GM23338 (cell line): Measurements from ENCODE around the gene EIF4E3. TPM values are rescaled to one million over a fixed set of nuclear protein-coding genes. Genes with fewer than 3 reads are reported as not detected.

Source experiments
- ATAC-seq: fragments of 200-7000 bp; cut with Tn5 transposase; 3 replicates; pipeline ENCODE4 v1.9.1; 2020
- DNase-seq: peaks from one replicate; pipeline ENCODE4 v3.0.0-alpha.2; 2015; ENCODE audit warnings: low spot score
- H2AFZ ChIP-seq: fragments of 200-600 bp; sonication (generic); 2 replicates; pipeline ENCODE4 v1.8.0; 2016; ENCODE audit warnings: antibody characterized with exemption, mild to moderate bottlenecking, moderate library complexity
- H3F3A ChIP-seq: fragments of 200-600 bp; sonication (generic); replicated peaks from 2 replicates; pipeline ENCODE4 v1.8.0; 2017; ENCODE audit warnings: antibody characterized with exemption, mixed run types, low read depth
- H3K27ac ChIP-seq: fragments of 200-600 bp; sonication (generic); 2 replicates; pipeline ENCODE4 v1.6.1; 2016; ENCODE audit warnings: low read depth
- H3K27me3 ChIP-seq: fragments of 200-600 bp; sonication (generic); 2 replicates; pipeline ENCODE4 v1.8.0; 2016; ENCODE audit warnings: mild to moderate bottlenecking, mixed run types, moderate library complexity; ENCODE audit not compliant: insufficient read depth
- H3K36me3 ChIP-seq: fragments of 200-600 bp; sonication (generic); 2 replicates; pipeline ENCODE4 v1.8.0; 2016; ENCODE audit warnings: mild to moderate bottlenecking; ENCODE audit not compliant: insufficient read depth
- H3K4me1 ChIP-seq: fragments of 200-600 bp; sonication (generic); 2 replicates; pipeline ENCODE4 v1.8.0; 2016; ENCODE audit warnings: mild to moderate bottlenecking, moderate library complexity; ENCODE audit not compliant: insufficient read depth
- H3K4me2 ChIP-seq: fragments of 200-600 bp; sonication (generic); 2 replicates; pipeline ENCODE4 v1.7.1; 2017; ENCODE audit warnings: mixed run types
- H3K4me3 ChIP-seq: fragments of 200-600 bp; sonication (generic); 2 replicates; pipeline ENCODE4 v1.6.1; 2016; ENCODE audit warnings: mixed run types
- H3K79me2 ChIP-seq: fragments of 200-600 bp; sonication (generic); replicated peaks from 2 replicates; pipeline ENCODE4 v1.8.0; 2017; ENCODE audit warnings: mild to moderate bottlenecking; ENCODE audit not compliant: insufficient read depth
- H3K9me2 ChIP-seq: fragments of 200-600 bp; sonication (generic); 2 replicates; pipeline ENCODE4 v1.8.0; 2017; ENCODE audit not compliant: insufficient read depth
- H4K20me1 ChIP-seq: fragments of 200-600 bp; sonication (generic); replicated peaks from 2 replicates; pipeline ENCODE4 v1.8.0; 2017; ENCODE audit warnings: mild to moderate bottlenecking; ENCODE audit not compliant: insufficient read depth
- H3K27ac Mint-ChIP-seq: 2 replicates; pipeline ENCODE4 v1.8.0; 2020; ENCODE audit warnings: inconsistent platforms, mild to moderate bottlenecking, moderate library complexity, mixed read lengths
- H3K27me3 Mint-ChIP-seq: 3 replicates; pipeline ENCODE4 v1.8.0; 2022; ENCODE audit warnings: low read depth, mild to moderate bottlenecking, moderate library complexity, mixed read lengths, inconsistent platforms; ENCODE audit not compliant: insufficient read depth, poor library complexity
- H3K36me3 Mint-ChIP-seq: 3 replicates; pipeline ENCODE4 v1.8.0; 2021; ENCODE audit warnings: low read depth, mild to moderate bottlenecking, inconsistent platforms, moderate library complexity, mixed read lengths
- H3K4me1 Mint-ChIP-seq: 3 replicates; pipeline ENCODE4 v1.8.0; 2020; ENCODE audit warnings: mild to moderate bottlenecking, inconsistent platforms, mixed read lengths
- H3K4me3 Mint-ChIP-seq: 3 replicates; pipeline ENCODE4 v1.8.0; 2021; ENCODE audit warnings: moderate library complexity, mild to moderate bottlenecking, inconsistent platforms, mixed read lengths
- H3K9me3 Mint-ChIP-seq: 3 replicates; pipeline ENCODE4 v1.8.0; 2020; ENCODE audit warnings: moderate library complexity, mild to moderate bottlenecking, inconsistent platforms, mixed read lengths
- ETS1 ChIP-seq: IDR thresholded peaks from 2 replicates; pipeline ENCODE4 v1.6.1; 2016; ENCODE audit warnings: antibody characterized with exemption
- EZH2 ChIP-seq: fragments of 200-600 bp; sonication (generic); IDR thresholded peaks from one replicate; pipeline ENCODE4 v1.8.0; 2017; ENCODE audit warnings: antibody characterized with exemption, mild to moderate bottlenecking, low read depth; ENCODE audit not compliant: unreplicated experiment
- EZH2phosphoT487 ChIP-seq: fragments of 200-600 bp; sonication (generic); IDR thresholded peaks from one replicate; pipeline ENCODE4 v1.8.1; 2018; ENCODE audit warnings: antibody characterized with exemption; ENCODE audit not compliant: unreplicated experiment
- NANOG ChIP-seq: IDR thresholded peaks from 2 replicates; pipeline ENCODE4 v1.6.1; 2016; ENCODE audit warnings: antibody characterized with exemption, borderline replicate concordance
- REST ChIP-seq: IDR thresholded peaks from one replicate; pipeline ENCODE4 v1.6.1; 2018; ENCODE audit warnings: antibody characterized with exemption; ENCODE audit not compliant: unreplicated experiment
- STAT1 ChIP-seq: IDR thresholded peaks from one replicate; pipeline ENCODE4 v1.6.1; 2016; ENCODE audit warnings: antibody characterized with exemption; ENCODE audit not compliant: unreplicated experiment
- ZNF114 ChIP-seq: fragments of 250-450 bp; sonication (Bioruptor Pico); IDR thresholded peaks from 2 replicates; pipeline ENCODE4 v1.5.0; 2020; ENCODE audit warnings: mild to moderate bottlenecking, moderate library complexity
- ZNF462 ChIP-seq: fragments of 250-450 bp; sonication (Bioruptor Pico); IDR thresholded peaks from 2 replicates; pipeline ENCODE4 v1.5.0; 2020; ENCODE audit warnings: mild to moderate bottlenecking, moderate library complexity
- polyA plus RNA-seq: library from polyadenylated mRNA; unstranded; fragments of >200 nt; fragmentation: Nextera tagmentation; extraction: Ambion mirVana; gene quantifications from 2 replicates; pipeline ENCODE4 v1.2.1, GENCODE V29; 2016
- total RNA-seq: library from RNA; depleted of rRNA; stranded (reverse); fragments of >200 nt; shearing (Covaris generic); gene quantifications from 2 replicates; pipeline ENCODE4 v1.2.3, GENCODE V29; 2014

EIF4E3 gene
- total and polyA plus RNA-seq, 2 experiments from 2014 or later = 6.0 to 9.7 TPM

GRCh38 chr3:71640331-71640983 lies 84.7 kb downstream of the EIF4E3 start:
- no peak for DNase-seq
- Histone ChIP-seq H3K9me2 (peaks cover 7% of the 10 kb centered on the region; the same call in 1 of the 2 replicates), H3K4me2 (no peak overlapping the region), H3K27me3 (no peaks in the 10 kb centered on the region), H2AFZ (no peak overlapping the region), H3F3A (no peaks in the 10 kb centered on the region), H3K79me2 (no peaks in the 10 kb centered on the region), H3K4me3 (no peak overlapping the region), H3K4me1 (peaks cover 10% of the 10 kb centered on the region; the same call in 1 of the 2 replicates), H3K36me3 (no peaks in the 10 kb centered on the region; the same call in 1 of the 2 replicates), H4K20me1 (no peaks in the 10 kb centered on the region), H3K27ac (no peak overlapping the region)
- ATAC-seq = no peak
- Mint-ChIP-seq H3K27me3 (peaks cover 2% of the 10 kb centered on the region), H3K4me3 (no peak overlapping the region), H3K36me3 (no peaks in the 10 kb centered on the region), H3K27ac (0 out of 2 replicates have a peak overlapping the region, but pooled peaks have one; percentile 27), H3K9me3 (no peaks in the 10 kb centered on the region; the same call in 2 of the 3 replicates), H3K4me1 (peaks cover 7% of the 10 kb centered on the region)
- no peak for TF ChIP-seq REST

DNA sequence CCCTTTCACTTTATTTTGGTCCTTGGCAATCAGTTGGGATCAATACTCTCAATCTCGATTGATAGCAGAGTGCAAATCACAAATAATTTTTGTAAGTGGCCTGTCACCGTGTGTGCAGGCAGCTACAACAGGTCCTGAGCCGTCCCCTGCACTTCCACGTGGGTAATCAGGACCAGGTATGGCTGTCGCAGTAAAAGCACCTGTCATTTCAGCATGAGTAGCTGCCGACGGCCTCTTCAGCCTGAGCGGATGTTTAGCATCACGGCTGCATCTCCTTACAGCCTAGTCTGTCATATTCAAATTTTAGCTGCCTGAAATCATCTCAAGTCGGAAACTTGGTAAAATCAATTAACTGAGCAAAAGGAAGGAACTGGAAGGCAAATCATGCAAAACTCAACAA lies 88.7 kb downstream of the EIF4E3 start:
- Mint-ChIP-seq H3K4me1 (no peaks in the 10 kb centered on the region), H3K27ac (no peak overlapping the region), H3K36me3 (peaks cover 2% of the 10 kb centered on the region; the same call in 1 of the 3 replicates), H3K27me3 (peaks cover 3% of the 10 kb centered on the region), H3K9me3 (peaks cover 3% of the 10 kb centered on the region; the same call in 2 of the 3 replicates), H3K4me3 (no peak overlapping the region)
- Histone ChIP-seq H3F3A (no peaks in the 10 kb centered on the region), H2AFZ (no peak overlapping the region), H3K36me3 (no peaks in the 10 kb centered on the region; the same call in 1 of the 2 replicates), H3K79me2 (no peaks in the 10 kb centered on the region), H3K27ac (no peak overlapping the region), H3K9me2 (no peaks in the 10 kb centered on the region), H3K27me3 (no peaks in the 10 kb centered on the region), H3K4me1 (no peaks in the 10 kb centered on the region), H3K4me2 (no peak overlapping the region), H4K20me1 (no peaks in the 10 kb centered on the region), H3K4me3 (no peak overlapping the region)
- DNase-seq (no peak), ATAC-seq (no peak)
- TF ChIP-seq EZH2 (no peak), ZNF462 (no peak), EZH2phosphoT487 (no peak), ETS1 (no peak), NANOG (no peak), STAT1 (no peak), ZNF114 (CRISPR knock-in tag) (no peak)
